Natural killer cell (primary cell): ENCODE results near the gene ABHD11. TPM values are rescaled to one million over a fixed set of nuclear protein-coding genes. Genes with fewer than 3 reads are reported as not detected.
A peak's percentile ranks its signal among the peaks of the same experiment; 100 is the strongest.

Experiments
- ATAC-seq, 3 donors: fragments of 150-1000 bp in 2 of 3; fragments of 200-7000 bp in 1 of 3; cut with Tn5 transposase; 1 replicate in 1 of 3; 2 replicates in 2 of 3; pipeline ENCODE4 v1.10.0; 2021; ENCODE audit warnings: mild to moderate bottlenecking in 2 of 3, moderate library complexity in 2 of 3
- DNase-seq, 2 donors: peaks; one replicate each; pipeline versions ENCODE4 v3.0.0 to v3.0.0-alpha.2; 2013 to 2021; ENCODE audit warnings: mixed read lengths in 1 of 2
- H3K27ac ChIP-seq: one replicate; pipeline ENCODE4 v1.5.1; 2013; ENCODE audit warnings: mild to moderate bottlenecking, low read length
- H3K27me3 ChIP-seq: one replicate; pipeline ENCODE4 v1.6.1; 2013; ENCODE audit warnings: low read length; ENCODE audit not compliant: control insufficient read depth, insufficient read depth
- H3K36me3 ChIP-seq: one replicate; pipeline ENCODE4 v1.6.1; 2013; ENCODE audit warnings: low read length; ENCODE audit not compliant: control insufficient read depth, insufficient read depth
- H3K4me1 ChIP-seq: one replicate; pipeline ENCODE4 v1.6.1; 2013; ENCODE audit warnings: low read length; ENCODE audit not compliant: control insufficient read depth, insufficient read depth
- H3K4me3 ChIP-seq: one replicate; pipeline ENCODE4 v1.5.1; 2013; ENCODE audit warnings: low read length
- H3K9me3 ChIP-seq: one replicate; pipeline ENCODE4 v1.6.1; 2013; ENCODE audit warnings: low read length; ENCODE audit not compliant: control insufficient read depth, insufficient read depth
- H3K27ac Mint-ChIP-seq, 2 donors: one replicate each; pipeline ENCODE4 v1.8.0; 2022; ENCODE audit warnings: mild to moderate bottlenecking in 2 of 2, mixed read lengths in 2 of 2, moderate library complexity in 1 of 2
- H3K27me3 Mint-ChIP-seq, 2 donors: one replicate each; pipeline ENCODE4 v1.8.0; 2022; ENCODE audit warnings: low read depth in 2 of 2, mixed read lengths in 2 of 2
- H3K36me3 Mint-ChIP-seq: one replicate; pipeline ENCODE4 v1.8.0; 2022; ENCODE audit warnings: mixed read lengths
- H3K4me1 Mint-ChIP-seq, 2 donors: one replicate each; pipeline ENCODE4 v1.8.0; 2022; ENCODE audit warnings: mixed read lengths in 2 of 2
- H3K4me3 Mint-ChIP-seq: one replicate; pipeline ENCODE4 v1.8.0; 2022; ENCODE audit warnings: mild to moderate bottlenecking, moderate library complexity, mixed read lengths
- H3K9me3 Mint-ChIP-seq, 2 donors: one replicate each; pipeline ENCODE4 v1.8.0; 2022; ENCODE audit warnings: mixed read lengths in 2 of 2
- CTCF ChIP-seq: fragments of 200-600 bp; IDR thresholded peaks from one replicate; pipeline ENCODE4 v1.8.0; 2022; ENCODE audit warnings: antibody characterized with exemption
- WGBS: methylation state at CpG from one replicate; pipeline ENCODE4 v1.1.7; 2013; ENCODE audit warnings: missing lambda C conversion rate; ENCODE audit not compliant: insufficient coverage; 5-methylcytosine and 5-hydroxymethylcytosine counted together
- intact Hi-C: fragments of 100-400 bp; cut with micrococcal nuclease; formaldehyde crosslinking; loops from one replicate; pipeline ENCODE4 v1.14.2; 2022
- total RNA-seq, 4 donors: library from RNA; stranded (reverse); fragments of 120-200 nt in 1 of 4; gene quantifications; one replicate each; pipeline versions ENCODE4 v1.2.3 to v1.2.4, GENCODE V29; 2013 to 2022

The ABHD11 gene
- total RNA-seq, 3 donors from 2014 or later (not counting 1 experiment from before 2014, with no cell fraction given) = 14.7 to 23.7 (median 20.0) TPM

- peak overlapping the region in 1 of 2 donors; percentile 61 for H3K27ac Mint-ChIP-seq
- no peak overlapping the region for H3K4me3 Mint-ChIP-seq
- H3K27me3 ChIP-seq = no peaks in the 10 kb centered on the region
- no peak for ATAC-seq
- no peak overlapping the region for H3K4me3 ChIP-seq
- H3K4me1 ChIP-seq = peaks cover 14% of the 10 kb centered on the region
- H3K9me3 Mint-ChIP-seq = no peaks in the 10 kb centered on the region
- WGBS = 88% methylated on average over 18 of the region's 18 CpGs
- no peak for DNase-seq
- no peak overlapping the region for H3K27ac ChIP-seq
- no peaks in the 10 kb centered on the region for H3K9me3 ChIP-seq
- no peak for TF ChIP-seq CTCF
- H3K4me1 Mint-ChIP-seq = peaks cover 8 to 25% of the 10 kb centered on the region in 2 donors
- intact Hi-C loops = no loop called here
- no peaks in the 10 kb centered on the region for H3K27me3 Mint-ChIP-seq
- peaks cover 14% of the 10 kb centered on the region for H3K36me3 ChIP-seq
- H3K36me3 Mint-ChIP-seq = no peaks in the 10 kb centered on the region
Measured at GRCh38 chr7:73702665-73703064, 35.9 kb downstream of the ABHD11 start.

GRCh38 chr7:73702226-73702625, 36.4 kb downstream of the ABHD11 start:
- H3K4me3 ChIP-seq = no peak overlapping the region
- TF ChIP-seq CTCF = no peak
- WGBS = 80% methylated on average over 8 of the region's 8 CpGs
- Mint-ChIP-seq H3K4me3 (no peak overlapping the region), H3K27me3 (no peaks in the 10 kb centered on the region), H3K36me3 (no peaks in the 10 kb centered on the region), H3K4me1 (peaks cover 8 to 22% of the 10 kb centered on the region in 2 donors), H3K9me3 (no peaks in the 10 kb centered on the region), H3K27ac (peak overlapping the region in 1 of 2 donors; percentile 61)
- H3K36me3 ChIP-seq = peaks cover 18% of the 10 kb centered on the region
- no peak for ATAC-seq
- H3K9me3 ChIP-seq = no peaks in the 10 kb centered on the region
- peaks cover 11% of the 10 kb centered on the region for H3K4me1 ChIP-seq
- H3K27ac ChIP-seq = no peak overlapping the region
- H3K27me3 ChIP-seq = no peaks in the 10 kb centered on the region
- intact Hi-C loops = no loop called here
- DNase-seq = no peak

- no peaks in the 10 kb centered on the region for H3K27me3 ChIP-seq
- WGBS = 72% methylated on average over 13 of the region's 13 CpGs
- no peaks in the 10 kb centered on the region for H3K27me3 Mint-ChIP-seq
- H3K4me1 Mint-ChIP-seq = peaks cover 8 to 15% of the 10 kb centered on the region in 2 donors
- intact Hi-C loops = no loop called here
- no peak overlapping the region for H3K27ac Mint-ChIP-seq
- H3K4me3 ChIP-seq = no peak overlapping the region
- no peaks in the 10 kb centered on the region for H3K36me3 Mint-ChIP-seq
- no peaks in the 10 kb centered on the region for H3K9me3 ChIP-seq
- peak; percentile 47 for TF ChIP-seq CTCF
- no peak overlapping the region for H3K4me3 Mint-ChIP-seq
- no peaks in the 10 kb centered on the region for H3K9me3 Mint-ChIP-seq
- no peak overlapping the region for H3K27ac ChIP-seq
- ATAC-seq = peak; percentile 40 to 59 (median 58)
- H3K36me3 ChIP-seq = peaks cover 25% of the 10 kb centered on the region
- DNase-seq = peak in 1 of 2 donors; percentile 56
- H3K4me1 ChIP-seq = peaks cover 5% of the 10 kb centered on the region
Measured at GRCh38 chr7:73701357-73701995, 37.1 kb downstream of the ABHD11 start.
